Body of pancreas (tissue), 4 donors: ENCODE results near the gene AZI2. TPM values are rescaled to one million over a fixed set of nuclear protein-coding genes. Genes with fewer than 3 reads are reported as not detected.
A peak's percentile ranks its signal among the peaks of the same experiment; 100 is the strongest.

ENCODE experiments used
- ATAC-seq: fragments of 150-250 bp; one replicate; pipeline ENCODE4 v1.9.1; 2016
- DNase-seq, 4 donors: peaks; one replicate each; pipeline ENCODE4 v3.0.0-alpha.2; 2019
- H3K27ac ChIP-seq, 4 donors: fragments of 200-600 bp; sonication (generic); 1 replicate in 3 of 4; 2 replicates in 1 of 4; pipeline versions ENCODE4 v1.5.1 to v1.6.1; 2016 to 2019; ENCODE audit warnings: mild to moderate bottlenecking in 1 of 4, mixed read lengths in 1 of 4, moderate library complexity in 1 of 4
- H3K27me3 ChIP-seq, 2 donors: fragments of 200-600 bp; sonication (generic); one replicate each; pipeline ENCODE4 v1.6.0; 2016; ENCODE audit warnings: mild to moderate bottlenecking in 1 of 2
- H3K36me3 ChIP-seq, 2 donors: fragments of 200-600 bp; sonication (generic); replicated peaks in 1 of 2; 2 replicates each; pipeline ENCODE4 v1.5.1; 2016; ENCODE audit warnings: low read depth in 2 of 2; ENCODE audit not compliant: insufficient read depth in 1 of 2
- H3K4me1 ChIP-seq: fragments of 200-600 bp; sonication (generic); one replicate; pipeline ENCODE4 v1.6.0; 2016
- H3K4me3 ChIP-seq, 2 donors: fragments of 200-600 bp; sonication (generic); 1 replicate in 1 of 2; 2 replicates in 1 of 2; pipeline ENCODE4 v1.5.1; 2016 to 2019
- H3K9me3 ChIP-seq, 3 donors: fragments of 200-600 bp; sonication (generic); 1 replicate in 2 of 3; 2 replicates in 1 of 3; pipeline ENCODE4 v1.5.1; 2016
- CTCF ChIP-seq, 7 experiments: fragments of 450-650 bp in 4 of 7; fragments of 200-600 bp in 3 of 7; sonication (generic) in 3 of 7; IDR thresholded peaks; one replicate each; pipeline ENCODE4 v1.5.1; 2016 to 2019; ENCODE audit warnings: antibody characterized with exemption in 7 of 7
- POLR2A ChIP-seq, 3 donors: fragments of 450-650 bp; IDR thresholded peaks; one replicate each; pipeline ENCODE4 v1.6.1; 2016; ENCODE audit warnings: antibody characterized with exemption in 3 of 3, mild to moderate bottlenecking in 2 of 3
- WGBS, 2 donors: methylation state at CpG; one replicate each; pipeline ENCODE4 v1.1.5; 2017; 5-methylcytosine and 5-hydroxymethylcytosine counted together
- intact Hi-C: fragments of 100-400 bp; cut with DNase I; formaldehyde crosslinking; loops from one replicate; pipeline ENCODE4 v1.15.1; 2023
- total RNA-seq, 2 donors: library from RNA; depleted of rRNA; stranded (reverse); fragments of >200 nt; gene quantifications; one replicate each; pipeline ENCODE4 v1.1.0, GENCODE V29; 2016

The AZI2 gene
- total RNA-seq, 2 donors from 2014 or later, result 31.3 to 31.6 TPM

GRCh38 chr3:28317438-28318022, 31.1 kb downstream of the AZI2 start:
- H3K36me3 ChIP-seq, result no peaks in the 10 kb centered on the region
- ATAC-seq, result peak; percentile 69
- WGBS, 2 donors, result 16 to 21% methylated on average over 2 of the region's 2 CpGs
- intact Hi-C loops, result loop anchor here (10.0 kb wide), 1 partner anchor 603 kb away; no protein-coding TSS in a partner anchor
- H3K4me3 ChIP-seq, result no peak overlapping the region
- TF ChIP-seq CTCF (IDR thresholded peaks at IDR 0.05), result peak in 6 of 7 experiments; percentile 43 to 54 (median 48)
- TF ChIP-seq POLR2A (IDR thresholded peaks at IDR 0.05), result no peak
- no peak overlapping the region for H3K27ac ChIP-seq
- DNase-seq, result peak in 3 of 4 donors; percentile 14 to 44 (median 38)
- no peaks in the 10 kb centered on the region for H3K27me3 ChIP-seq
- H3K9me3 ChIP-seq, result no peaks in the 10 kb centered on the region
- no peaks in the 10 kb centered on the region for H3K4me1 ChIP-seq

DNA sequence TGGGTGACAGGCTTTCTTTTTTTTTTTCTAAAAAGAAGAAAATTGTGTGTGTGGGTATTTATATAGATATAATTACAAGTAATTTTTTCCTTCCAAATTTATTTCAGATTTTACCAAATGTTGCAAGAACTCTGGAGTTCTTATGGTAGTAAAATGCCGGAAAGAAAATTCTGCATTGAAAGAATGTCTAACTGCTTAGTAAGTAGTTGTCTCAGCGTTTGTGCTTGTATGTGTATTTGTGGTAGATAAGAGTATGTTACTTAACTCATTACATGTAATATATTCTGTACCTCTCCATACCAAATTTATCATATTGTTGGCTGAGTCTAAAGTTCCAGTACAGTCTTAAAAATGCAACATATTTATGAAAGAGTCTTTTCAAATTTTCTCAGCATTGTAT, 32.4 kb downstream of the AZI2 start:
- Histone ChIP-seq H3K9me3 (no peaks in the 10 kb centered on the region), H3K27me3 (no peaks in the 10 kb centered on the region), H3K36me3 (no peaks in the 10 kb centered on the region), H3K4me1 (no peaks in the 10 kb centered on the region), H3K4me3 (no peak overlapping the region), H3K27ac (no peak overlapping the region)
- ATAC-seq, result no peak
- no peak for DNase-seq
- intact Hi-C loops, result loop anchor here (10.0 kb wide), 1 partner anchor 601 kb away; no protein-coding TSS in a partner anchor
- 63 to 65% methylated on average over 2 of the region's 2 CpGs for WGBS, 2 donors
- TF ChIP-seq POLR2A (IDR thresholded peaks at IDR 0.05), result no peak
- no peak for TF ChIP-seq CTCF (IDR thresholded peaks at IDR 0.05)

DNA sequence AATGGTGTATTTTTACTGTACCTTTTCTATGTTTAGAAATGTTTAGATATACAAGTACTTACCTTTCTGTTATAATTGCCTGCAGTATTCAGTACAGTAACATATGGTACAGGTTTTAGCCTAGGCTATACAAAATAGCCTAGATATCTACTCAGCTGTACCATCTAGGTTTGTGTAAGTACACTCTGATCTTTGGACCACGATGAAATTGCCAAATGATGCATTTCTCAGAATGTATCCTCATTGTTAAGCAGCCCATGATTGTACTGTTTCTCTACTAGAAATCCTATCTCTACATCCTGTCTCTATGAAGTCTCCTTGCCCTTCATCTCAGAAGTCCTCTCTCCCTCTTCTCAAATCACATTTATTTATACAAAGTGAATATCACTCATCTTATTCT, 32.9 kb downstream of the AZI2 start:
- ATAC-seq (no peak), DNase-seq (no peak)
- Histone ChIP-seq H3K4me1 (no peaks in the 10 kb centered on the region), H3K4me3 (no peak overlapping the region), H3K36me3 (no peaks in the 10 kb centered on the region), H3K27ac (no peak overlapping the region), H3K9me3 (no peaks in the 10 kb centered on the region), H3K27me3 (no peaks in the 10 kb centered on the region)
- TF ChIP-seq CTCF (IDR thresholded peaks at IDR 0.05), result no peak
- no peak for TF ChIP-seq POLR2A (IDR thresholded peaks at IDR 0.05)
- 50 to 53% methylated on average over 1 of the region's 1 CpG for WGBS, 2 donors
- intact Hi-C loops, result loop anchor here (10.0 kb wide), 1 partner anchor 601 kb away; no protein-coding TSS in a partner anchor

DNA sequence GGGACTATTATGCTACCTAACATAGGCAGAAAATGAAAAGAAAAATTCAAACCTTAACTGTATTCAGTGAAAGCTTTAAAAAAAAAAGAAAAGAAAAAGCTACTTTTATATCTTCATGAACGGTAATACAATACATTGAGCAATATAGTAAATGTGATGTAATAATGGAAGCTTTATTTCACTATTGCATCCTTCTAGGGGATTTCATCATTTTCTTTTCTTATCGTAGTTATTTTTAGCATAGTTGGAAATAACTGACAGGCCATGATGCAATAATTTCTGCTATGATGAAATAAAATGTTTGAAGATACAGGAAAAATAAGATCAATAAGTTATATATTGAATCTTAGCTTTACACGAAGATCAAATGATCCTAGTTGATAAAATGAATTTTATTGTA, 40.4 kb downstream of the AZI2 start:
- TF ChIP-seq CTCF (IDR thresholded peaks at IDR 0.05) (no peak), POLR2A (IDR thresholded peaks at IDR 0.05) (no peak)

DNA sequence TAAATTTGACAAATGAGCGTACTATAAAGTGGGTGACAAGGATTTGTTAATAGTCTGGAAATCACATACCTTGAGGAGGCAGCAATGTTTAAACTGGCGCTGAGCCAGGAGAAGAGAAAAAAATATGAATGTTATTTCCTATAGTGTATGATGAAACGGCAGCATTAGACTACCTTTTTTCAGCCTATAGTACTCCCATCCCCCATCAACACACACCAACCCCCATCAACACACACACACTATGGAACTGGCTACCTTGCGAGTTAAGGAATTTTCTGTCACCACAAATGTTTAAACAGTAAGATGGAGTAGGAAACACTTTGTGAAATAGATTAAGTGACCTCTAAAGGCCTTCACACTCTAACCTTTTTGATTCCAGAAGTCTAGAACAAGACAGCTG, 46.9 kb downstream of the AZI2 start:
- Histone ChIP-seq H3K27me3 (no peaks in the 10 kb centered on the region), H3K27ac (no peak overlapping the region), H3K36me3 (no peaks in the 10 kb centered on the region), H3K4me3 (no peak overlapping the region), H3K9me3 (no peaks in the 10 kb centered on the region), H3K4me1 (no peaks in the 10 kb centered on the region)
- 82 to 91% methylated on average over 4 of the region's 4 CpGs for WGBS, 2 donors
- DNase-seq (no peak), ATAC-seq (no peak)
- no peak for TF ChIP-seq POLR2A (IDR thresholded peaks at IDR 0.05)
- no peak for TF ChIP-seq CTCF (IDR thresholded peaks at IDR 0.05)
- intact Hi-C loops, result no loop called here

More for the DNA sequence above, 40.4 kb downstream of the AZI2 start:
- DNase-seq, result no peak
- intact Hi-C loops, result no loop called here
- Histone ChIP-seq H3K36me3 (no peaks in the 10 kb centered on the region), H3K27me3 (no peaks in the 10 kb centered on the region), H3K9me3 (no peaks in the 10 kb centered on the region), H3K4me1 (no peaks in the 10 kb centered on the region), H3K27ac (no peak overlapping the region), H3K4me3 (no peak overlapping the region)
- 61 to 65% methylated on average over 3 of the region's 3 CpGs for WGBS, 2 donors
- ATAC-seq, result no peak
